ENCODE measurements around the gene CAPZA1.

The CAPZA1 gene

GRCh38 chr1:112619518-112620376, at the start of gene CAPZA1:
Gene CAPZA1 (plus strand): TSS chr1:112619832. CDS start chr1:112619845, 13 bp downstream.
- peak within 1 kb of the TSS; percentile 100 for H3K4me3 ChIP-seq (ENCODE audit: low read length)
- peaks cover 4% of the 10 kb centered on the region for H3K36me3 ChIP-seq (ENCODE audit: control insufficient read depth, insufficient read depth, low read length)
- H3K27me3 ChIP-seq (ENCODE audit: control insufficient read depth, insufficient read depth, low read length) = no peaks in the 10 kb centered on the region
- H3K9ac ChIP-seq (ENCODE audit: low read length) = peak within 1 kb of the TSS; percentile 100
- peak within 1 kb of the TSS; percentile 98 for H3K27ac ChIP-seq (ENCODE audit: low read depth, low read length)
- peaks cover 12% of the 10 kb centered on the region for H3K4me1 ChIP-seq (ENCODE audit: control insufficient read depth, insufficient read depth, low read length)

- Histone ChIP-seq H3K36me3 (ENCODE audit: control insufficient read depth, insufficient read depth, low read length) (peaks cover 4% of the 10 kb centered on the region), H3K9ac (ENCODE audit: low read length) (no peak overlapping the region), H3K4me1 (ENCODE audit: control insufficient read depth, insufficient read depth, low read length) (no peaks in the 10 kb centered on the region), H3K27ac (ENCODE audit: low read depth, low read length) (no peak overlapping the region), H3K4me3 (ENCODE audit: low read length) (no peak overlapping the region), H3K27me3 (ENCODE audit: control insufficient read depth, insufficient read depth, low read length) (no peaks in the 10 kb centered on the region)
Observed at GRCh38 chr1:112575154-112575804, 44.4 kb upstream of the CAPZA1 start.

GRCh38 chr1:112576240-112576639, 43.4 kb upstream of the CAPZA1 start:
- H3K27ac ChIP-seq (ENCODE audit: low read depth, low read length) = no peak overlapping the region
- peaks cover 4% of the 10 kb centered on the region for H3K36me3 ChIP-seq (ENCODE audit: control insufficient read depth, insufficient read depth, low read length)
- no peaks in the 10 kb centered on the region for H3K27me3 ChIP-seq (ENCODE audit: control insufficient read depth, insufficient read depth, low read length)

DNA sequence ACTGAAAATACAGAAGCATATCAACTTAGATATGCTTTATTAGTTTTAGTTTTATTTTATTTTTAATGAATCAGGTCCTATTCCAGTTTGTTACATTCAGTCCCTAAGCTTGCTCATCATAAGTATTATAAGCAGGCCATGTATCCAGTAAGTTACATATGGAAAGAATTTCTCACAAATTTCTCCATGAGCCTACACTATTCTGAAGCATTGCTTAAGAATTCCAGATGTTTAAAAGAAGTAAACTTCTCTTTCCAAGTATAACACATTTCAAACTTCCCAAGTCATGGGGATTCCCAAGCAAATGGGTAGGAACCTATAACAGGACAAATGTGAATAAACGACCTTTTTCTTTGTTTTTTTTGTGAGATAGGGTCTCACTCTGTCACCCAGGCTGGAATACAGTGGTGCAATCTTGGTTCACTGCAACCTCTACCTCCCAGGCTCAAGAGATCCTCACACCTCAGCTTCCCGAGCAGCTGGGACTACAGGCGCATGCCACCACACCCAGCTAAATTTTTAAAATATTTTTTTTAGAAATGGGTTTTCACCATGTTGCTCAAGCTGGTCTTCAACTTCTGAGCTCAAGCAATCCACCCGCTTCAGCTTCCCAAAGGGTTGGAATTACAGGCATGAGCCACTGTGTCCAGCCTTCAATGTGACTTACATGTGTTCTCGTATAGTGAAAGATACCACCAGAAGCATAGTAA, 39.7 kb upstream of the CAPZA1 start:
- peaks cover 2% of the 10 kb centered on the region for H3K4me1 ChIP-seq (ENCODE audit: control insufficient read depth, insufficient read depth, low read length)
- no peak overlapping the region for H3K4me3 ChIP-seq (ENCODE audit: low read length)
- H3K27ac ChIP-seq (ENCODE audit: low read depth, low read length) = no peak overlapping the region
- H3K27me3 ChIP-seq (ENCODE audit: control insufficient read depth, insufficient read depth, low read length) = no peaks in the 10 kb centered on the region
- H3K36me3 ChIP-seq (ENCODE audit: control insufficient read depth, insufficient read depth, low read length) = peaks cover 4% of the 10 kb centered on the region
- H3K9ac ChIP-seq (ENCODE audit: low read length) = no peak overlapping the region

More at GRCh38 chr1:112576240-112576639, 43.4 kb upstream of the CAPZA1 start:
- no peak overlapping the region for H3K4me3 ChIP-seq (ENCODE audit: low read length)
- H3K4me1 ChIP-seq (ENCODE audit: control insufficient read depth, insufficient read depth, low read length) = no peaks in the 10 kb centered on the region
- H3K9ac ChIP-seq (ENCODE audit: low read length) = no peak overlapping the region

DNA sequence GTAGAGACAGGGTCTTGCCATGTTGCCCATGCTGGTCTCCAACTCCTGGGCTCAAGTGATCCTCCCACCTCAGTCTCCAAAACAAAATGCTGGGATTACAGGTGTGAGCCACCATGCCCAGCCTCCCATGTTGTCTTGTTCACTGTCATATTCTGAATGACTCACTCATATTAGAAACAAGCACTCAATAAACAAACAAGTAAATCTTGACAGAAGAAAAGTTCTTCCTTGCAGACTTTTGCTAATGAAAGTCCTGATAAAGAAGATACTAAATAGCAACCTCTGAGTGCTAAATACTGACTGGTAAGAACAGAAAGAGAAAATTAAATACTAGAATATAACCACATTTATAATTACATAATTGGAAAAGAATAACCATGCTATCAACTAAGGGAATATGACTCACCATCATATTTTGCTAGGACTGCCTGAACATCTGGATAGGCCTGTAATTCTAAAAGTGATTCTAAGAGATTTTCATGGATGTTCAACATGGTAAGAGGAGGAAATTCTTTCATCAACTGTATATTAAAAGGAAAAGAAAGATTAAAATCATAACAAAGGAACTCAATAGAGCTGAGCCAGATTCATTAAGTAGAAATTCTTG, 37.9 kb upstream of the CAPZA1 start:
- peaks cover 2% of the 10 kb centered on the region for H3K4me1 ChIP-seq (ENCODE audit: control insufficient read depth, insufficient read depth, low read length)
- H3K27me3 ChIP-seq (ENCODE audit: control insufficient read depth, insufficient read depth, low read length) = no peaks in the 10 kb centered on the region
- no peak overlapping the region for H3K9ac ChIP-seq (ENCODE audit: low read length)
- no peaks in the 10 kb centered on the region for H3K36me3 ChIP-seq (ENCODE audit: control insufficient read depth, insufficient read depth, low read length)
- H3K4me3 ChIP-seq (ENCODE audit: low read length) = no peak overlapping the region
- no peak overlapping the region for H3K27ac ChIP-seq (ENCODE audit: low read depth, low read length)

DNA sequence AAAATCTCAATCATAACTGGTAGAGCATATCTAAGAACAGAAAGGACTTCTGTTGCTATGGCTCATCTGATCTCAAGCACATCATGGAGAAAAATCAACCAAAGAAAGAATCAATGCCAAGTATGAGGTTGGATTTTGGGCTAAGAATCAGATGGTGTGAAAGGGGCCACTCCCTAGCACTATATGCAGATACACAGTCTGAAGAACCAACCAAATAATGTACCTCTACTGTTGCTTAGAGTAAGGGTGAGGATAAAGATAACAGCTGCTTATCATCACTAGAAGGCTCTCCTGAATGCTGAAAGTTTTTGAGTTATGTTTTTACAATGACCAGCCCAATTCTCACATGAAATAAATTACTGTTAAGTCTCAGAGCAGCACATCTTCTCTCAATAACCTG, 36.3 kb upstream of the CAPZA1 start:
- no peak overlapping the region for H3K9ac ChIP-seq (ENCODE audit: low read length)
- H3K4me3 ChIP-seq (ENCODE audit: low read length) = no peak overlapping the region
- H3K27ac ChIP-seq (ENCODE audit: low read depth, low read length) = no peak overlapping the region
- peaks cover 2% of the 10 kb centered on the region for H3K4me1 ChIP-seq (ENCODE audit: control insufficient read depth, insufficient read depth, low read length)
- no peaks in the 10 kb centered on the region for H3K27me3 ChIP-seq (ENCODE audit: control insufficient read depth, insufficient read depth, low read length)
- no peaks in the 10 kb centered on the region for H3K36me3 ChIP-seq (ENCODE audit: control insufficient read depth, insufficient read depth, low read length)

DNA sequence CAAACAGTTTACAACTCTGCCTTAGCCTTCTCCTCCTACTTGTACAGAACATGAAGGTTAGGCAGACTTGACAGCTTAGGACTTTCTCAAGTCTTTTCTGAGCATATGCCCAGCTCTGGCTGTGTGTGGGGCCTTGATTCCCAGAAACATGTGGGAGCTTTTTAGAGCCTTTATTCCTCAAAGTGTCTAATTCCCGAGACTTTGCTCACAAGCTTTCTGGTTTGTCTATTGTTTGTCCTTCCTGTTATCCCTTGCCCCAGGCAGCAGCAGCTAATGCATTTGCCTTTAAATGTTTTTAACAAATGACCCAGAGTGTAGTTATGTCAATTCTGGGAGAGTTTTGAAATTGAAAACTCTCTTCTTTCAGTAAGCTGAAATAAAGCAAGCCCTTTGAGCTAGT, 29.9 kb upstream of the CAPZA1 start:
- Histone ChIP-seq H3K27ac (ENCODE audit: low read depth, low read length) (no peak overlapping the region), H3K4me1 (ENCODE audit: control insufficient read depth, insufficient read depth, low read length) (no peaks in the 10 kb centered on the region), H3K36me3 (ENCODE audit: control insufficient read depth, insufficient read depth, low read length) (peaks cover 8% of the 10 kb centered on the region), H3K4me3 (ENCODE audit: low read length) (no peak overlapping the region), H3K27me3 (ENCODE audit: control insufficient read depth, insufficient read depth, low read length) (no peaks in the 10 kb centered on the region), H3K9ac (ENCODE audit: low read length) (no peak overlapping the region)

- no peak overlapping the region for H3K9ac ChIP-seq (ENCODE audit: low read length)
- H3K36me3 ChIP-seq (ENCODE audit: control insufficient read depth, insufficient read depth, low read length) = peaks cover 10% of the 10 kb centered on the region
- H3K4me1 ChIP-seq (ENCODE audit: control insufficient read depth, insufficient read depth, low read length) = no peaks in the 10 kb centered on the region
- H3K27me3 ChIP-seq (ENCODE audit: control insufficient read depth, insufficient read depth, low read length) = no peaks in the 10 kb centered on the region
- H3K4me3 ChIP-seq (ENCODE audit: low read length) = no peak overlapping the region
- no peak overlapping the region for H3K27ac ChIP-seq (ENCODE audit: low read depth, low read length)
Observed at GRCh38 chr1:112594208-112594876, 25.3 kb upstream of the CAPZA1 start.

DNA sequence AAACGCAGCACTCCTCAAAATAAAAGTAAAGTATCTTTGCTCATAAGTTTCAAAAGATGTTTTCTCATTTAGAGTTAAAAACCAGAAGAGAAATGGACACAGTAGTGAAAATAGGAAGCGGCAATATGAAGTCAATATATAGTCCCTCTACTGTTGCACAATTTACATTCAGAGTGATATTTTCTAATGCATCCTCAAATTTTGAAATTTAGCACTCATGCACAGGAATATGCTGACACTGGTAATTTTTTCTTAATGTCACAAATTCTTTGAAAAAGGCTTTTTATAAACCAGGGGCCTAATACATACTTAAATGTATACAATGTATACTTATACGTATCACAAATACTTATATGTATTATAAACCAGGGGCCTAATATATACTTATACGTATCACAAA, 20.2 kb upstream of the CAPZA1 start:
- H3K9ac ChIP-seq (ENCODE audit: low read length) = no peak overlapping the region
- peaks cover 4% of the 10 kb centered on the region for H3K36me3 ChIP-seq (ENCODE audit: control insufficient read depth, insufficient read depth, low read length)
- H3K4me3 ChIP-seq (ENCODE audit: low read length) = no peak overlapping the region
- H3K27me3 ChIP-seq (ENCODE audit: control insufficient read depth, insufficient read depth, low read length) = no peaks in the 10 kb centered on the region
- no peaks in the 10 kb centered on the region for H3K4me1 ChIP-seq (ENCODE audit: control insufficient read depth, insufficient read depth, low read length)
- H3K27ac ChIP-seq (ENCODE audit: low read depth, low read length) = no peak overlapping the region

GRCh38 chr1:112603012-112603411, 16.6 kb upstream of the CAPZA1 start:
- H3K9ac ChIP-seq (ENCODE audit: low read length) = no peak overlapping the region
- H3K36me3 ChIP-seq (ENCODE audit: control insufficient read depth, insufficient read depth, low read length) = peaks cover 2% of the 10 kb centered on the region
- no peak overlapping the region for H3K4me3 ChIP-seq (ENCODE audit: low read length)
- H3K27me3 ChIP-seq (ENCODE audit: control insufficient read depth, insufficient read depth, low read length) = no peaks in the 10 kb centered on the region
- H3K27ac ChIP-seq (ENCODE audit: low read depth, low read length) = no peak overlapping the region
- no peaks in the 10 kb centered on the region for H3K4me1 ChIP-seq (ENCODE audit: control insufficient read depth, insufficient read depth, low read length)

DNA sequence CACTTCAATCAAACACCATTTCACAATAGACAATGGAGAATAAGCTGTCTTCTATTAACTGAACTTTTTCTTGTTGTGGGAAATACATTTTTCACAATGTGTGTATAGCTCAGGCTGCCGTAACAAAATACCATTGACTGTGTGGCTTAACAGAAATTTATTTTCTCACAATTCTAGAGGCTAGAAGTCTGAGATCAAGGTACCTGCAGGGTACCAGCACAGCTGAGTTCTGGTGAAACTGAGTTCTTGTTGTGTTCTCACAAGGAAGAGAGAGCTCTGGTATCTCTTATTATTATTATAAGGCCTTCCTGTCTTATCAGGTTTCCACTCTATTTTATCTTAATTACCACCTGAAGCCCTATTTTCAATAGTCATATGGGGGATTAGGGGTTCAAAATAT, 16.1 kb upstream of the CAPZA1 start:
- Histone ChIP-seq H3K36me3 (ENCODE audit: control insufficient read depth, insufficient read depth, low read length) (peaks cover 2% of the 10 kb centered on the region), H3K4me1 (ENCODE audit: control insufficient read depth, insufficient read depth, low read length) (no peaks in the 10 kb centered on the region), H3K27me3 (ENCODE audit: control insufficient read depth, insufficient read depth, low read length) (no peaks in the 10 kb centered on the region)

More for the DNA sequence above, 16.1 kb upstream of the CAPZA1 start:
- no peak overlapping the region for H3K4me3 ChIP-seq (ENCODE audit: low read length)
- no peak overlapping the region for H3K9ac ChIP-seq (ENCODE audit: low read length)
- no peak overlapping the region for H3K27ac ChIP-seq (ENCODE audit: low read depth, low read length)

All from rectal smooth muscle tissue (tissue), 1 donor.